ENCODE results near the gene GPR50.

The GPR50 gene

GRCh38 chrX:151227627-151228026 lies 51.2 kb downstream of the GPR50 start:
- ATAC-seq: no peak

- ATAC-seq: no peak
Measured at GRCh38 chrX:151228935-151229334, 52.6 kb downstream of the GPR50 start.
